Superior temporal gyrus (tissue), 1 donor: ENCODE measurements around the gene NCAPD2.
A peak's percentile ranks its signal among the peaks of the same experiment; 100 is the strongest.
"Not testable (repeated sequence)": the region's sequence is repeated elsewhere in the genome, so short reads cannot be mapped to it uniquely, and the experiment has no call there.

Experiments used
- DNase-seq: peaks from one replicate; pipeline ENCODE4 v3.0.0-alpha.2; 2016; ENCODE audit errors: extremely low spot score

NCAPD2 gene

GRCh38 chr12:6463216-6463615, 30.7 kb upstream of the NCAPD2 start:
- no peak for DNase-seq

- DNase-seq: no peak
These were observed 30.0 kb upstream of the NCAPD2 start for GRCh38 chr12:6463858-6464257.

- DNase-seq: no peak
These were observed 29.4 kb upstream of the NCAPD2 start for GRCh38 chr12:6464531-6464930.

- peak; percentile 91 for DNase-seq
These were observed 28.3 kb upstream of the NCAPD2 start for GRCh38 chr12:6465467-6466183.

GRCh38 chr12:6466184-6466573, 27.7 kb upstream of the NCAPD2 start:
- no peak for DNase-seq

- not testable (repeated sequence) for DNase-seq
These were observed 27.2 kb upstream of the NCAPD2 start for GRCh38 chr12:6466751-6467150.

- DNase-seq: not testable (repeated sequence)
These were observed 26.2 kb upstream of the NCAPD2 start for GRCh38 chr12:6467571-6468282.

- DNase-seq: no peak
These were observed 25.7 kb upstream of the NCAPD2 start for GRCh38 chr12:6468283-6468575.

- DNase-seq: no peak
These were observed 24.8 kb upstream of the NCAPD2 start for GRCh38 chr12:6469092-6469491.

- DNase-seq: peak; percentile 52
These were observed 24.1 kb upstream of the NCAPD2 start for GRCh38 chr12:6469609-6470374.

- DNase-seq: peak; percentile 98
These were observed 23.3 kb upstream of the NCAPD2 start, which contains the start of gene VAMP1 for GRCh38 chr12:6470375-6471163. Gene VAMP1, minus strand, starts transcription at chr12:6470677. Its CDS starts 146 bp downstream, at chr12:6470531.

- no peak for DNase-seq
These were observed 21.9 kb upstream of the NCAPD2 start for GRCh38 chr12:6471989-6472360.

- DNase-seq: no peak
These were observed 21.4 kb upstream of the NCAPD2 start for GRCh38 chr12:6472491-6472890.

- DNase-seq: not testable (repeated sequence)
These were observed 18.5 kb upstream of the NCAPD2 start for GRCh38 chr12:6475233-6475975.

GRCh38 chr12:6476489-6476888, 17.4 kb upstream of the NCAPD2 start:
- no peak for DNase-seq

GRCh38 chr12:6477601-6478377, 16.1 kb upstream of the NCAPD2 start:
- not testable (repeated sequence) for DNase-seq

GRCh38 chr12:6478416-6478815, 15.5 kb upstream of the NCAPD2 start:
- DNase-seq: no peak

GRCh38 chr12:6488240-6488639, 5.7 kb upstream of the NCAPD2 start:
- DNase-seq: no peak

- no peak for DNase-seq
These were observed 4.5 kb upstream of the NCAPD2 start for GRCh38 chr12:6489449-6489848.

- not testable (repeated sequence) for DNase-seq
These were observed 3.2 kb upstream of the NCAPD2 start for GRCh38 chr12:6490673-6491072.
